ENCODE results near the gene HSPA1B.

Gene HSPA1B

DNA sequence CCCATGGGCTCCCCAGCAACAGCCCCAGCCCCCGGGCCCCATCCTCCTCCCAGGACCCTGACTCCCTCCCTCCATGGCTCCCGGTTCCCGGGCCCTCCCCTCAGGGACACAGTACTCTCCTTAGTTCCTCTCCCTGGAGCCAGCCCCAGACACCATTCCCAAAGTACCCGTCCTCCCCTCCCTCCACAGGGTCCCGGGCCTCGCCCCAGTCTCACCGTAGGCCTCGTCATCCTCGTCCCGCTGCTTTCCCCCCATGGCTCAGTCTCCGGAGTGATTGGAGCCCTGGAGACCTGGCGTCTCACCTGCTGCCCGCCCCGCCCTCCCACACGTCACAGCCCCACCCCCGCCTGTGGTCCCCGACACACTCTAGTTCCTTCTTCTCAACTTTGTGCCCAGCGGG, 51.2 kb downstream of the HSPA1B start, which contains the start of gene SLC44A4:
Gene SLC44A4 (minus strand): TSS at position 272 of the 400 bp plus-strand sequence. CDS start 17 bp downstream, at position 255.
- H3K27ac ChIP-seq (replicated peaks): no peak within 1 kb of the TSS
- TF ChIP-seq, protein P1, sequence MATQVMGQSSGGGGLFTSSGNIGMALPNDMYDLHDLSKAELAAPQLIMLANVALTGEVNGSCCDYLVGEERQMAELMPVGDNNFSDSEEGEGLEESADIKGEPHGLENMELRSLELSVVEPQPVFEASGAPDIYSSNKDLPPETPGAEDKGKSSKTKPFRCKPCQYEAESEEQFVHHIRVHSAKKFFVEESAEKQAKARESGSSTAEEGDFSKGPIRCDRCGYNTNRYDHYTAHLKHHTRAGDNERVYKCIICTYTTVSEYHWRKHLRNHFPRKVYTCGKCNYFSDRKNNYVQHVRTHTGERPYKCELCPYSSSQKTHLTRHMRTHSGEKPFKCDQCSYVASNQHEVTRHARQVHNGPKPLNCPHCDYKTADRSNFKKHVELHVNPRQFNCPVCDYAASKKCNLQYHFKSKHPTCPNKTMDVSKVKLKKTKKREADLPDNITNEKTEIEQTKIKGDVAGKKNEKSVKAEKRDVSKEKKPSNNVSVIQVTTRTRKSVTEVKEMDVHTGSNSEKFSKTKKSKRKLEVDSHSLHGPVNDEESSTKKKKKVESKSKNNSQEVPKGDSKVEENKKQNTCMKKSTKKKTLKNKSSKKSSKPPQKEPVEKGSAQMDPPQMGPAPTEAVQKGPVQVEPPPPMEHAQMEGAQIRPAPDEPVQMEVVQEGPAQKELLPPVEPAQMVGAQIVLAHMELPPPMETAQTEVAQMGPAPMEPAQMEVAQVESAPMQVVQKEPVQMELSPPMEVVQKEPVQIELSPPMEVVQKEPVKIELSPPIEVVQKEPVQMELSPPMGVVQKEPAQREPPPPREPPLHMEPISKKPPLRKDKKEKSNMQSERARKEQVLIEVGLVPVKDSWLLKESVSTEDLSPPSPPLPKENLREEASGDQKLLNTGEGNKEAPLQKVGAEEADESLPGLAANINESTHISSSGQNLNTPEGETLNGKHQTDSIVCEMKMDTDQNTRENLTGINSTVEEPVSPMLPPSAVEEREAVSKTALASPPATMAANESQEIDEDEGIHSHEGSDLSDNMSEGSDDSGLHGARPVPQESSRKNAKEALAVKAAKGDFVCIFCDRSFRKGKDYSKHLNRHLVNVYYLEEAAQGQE (IDR thresholded peaks at IDR 0.05; ENCODE audit: insufficient replicate concordance, low read depth): no peak
- TF ChIP-seq SPI1 (IDR thresholded peaks at IDR 0.05; ENCODE audit: borderline replicate concordance, low read depth) (no peak), GABPA (IDR thresholded peaks at IDR 0.05; ENCODE audit: low read depth) (no peak), POLR2AphosphoS5 (IDR thresholded peaks at IDR 0.05; ENCODE audit: low read depth) (no peak)
- TF ChIP-seq, protein P2, sequence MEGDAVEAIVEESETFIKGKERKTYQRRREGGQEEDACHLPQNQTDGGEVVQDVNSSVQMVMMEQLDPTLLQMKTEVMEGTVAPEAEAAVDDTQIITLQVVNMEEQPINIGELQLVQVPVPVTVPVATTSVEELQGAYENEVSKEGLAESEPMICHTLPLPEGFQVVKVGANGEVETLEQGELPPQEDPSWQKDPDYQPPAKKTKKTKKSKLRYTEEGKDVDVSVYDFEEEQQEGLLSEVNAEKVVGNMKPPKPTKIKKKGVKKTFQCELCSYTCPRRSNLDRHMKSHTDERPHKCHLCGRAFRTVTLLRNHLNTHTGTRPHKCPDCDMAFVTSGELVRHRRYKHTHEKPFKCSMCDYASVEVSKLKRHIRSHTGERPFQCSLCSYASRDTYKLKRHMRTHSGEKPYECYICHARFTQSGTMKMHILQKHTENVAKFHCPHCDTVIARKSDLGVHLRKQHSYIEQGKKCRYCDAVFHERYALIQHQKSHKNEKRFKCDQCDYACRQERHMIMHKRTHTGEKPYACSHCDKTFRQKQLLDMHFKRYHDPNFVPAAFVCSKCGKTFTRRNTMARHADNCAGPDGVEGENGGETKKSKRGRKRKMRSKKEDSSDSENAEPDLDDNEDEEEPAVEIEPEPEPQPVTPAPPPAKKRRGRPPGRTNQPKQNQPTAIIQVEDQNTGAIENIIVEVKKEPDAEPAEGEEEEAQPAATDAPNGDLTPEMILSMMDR (IDR thresholded peaks at IDR 0.05; ENCODE audit: insufficient read depth, low read length): no peak

DNA sequence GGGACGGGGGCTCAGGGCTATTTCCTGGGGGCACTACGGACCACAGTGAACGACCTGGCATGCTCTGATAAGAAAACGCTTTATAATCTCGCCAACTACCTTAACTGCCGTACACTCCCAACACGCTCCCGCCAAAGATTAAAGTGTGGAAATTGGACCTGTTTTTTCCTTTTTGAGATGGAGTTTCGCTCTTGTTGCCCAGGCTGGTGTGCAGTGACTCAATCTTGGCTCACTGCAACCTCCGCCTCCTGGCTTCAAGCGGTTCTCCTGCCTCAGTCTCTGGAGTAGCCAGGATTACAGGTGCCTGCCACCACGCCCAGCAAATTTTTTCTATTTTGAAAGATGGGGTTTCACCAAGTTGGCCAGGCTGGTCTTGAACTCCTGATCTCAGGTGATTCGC, 51.6 kb downstream of the HSPA1B start:
- TF ChIP-seq POLR2AphosphoS5 (IDR thresholded peaks at IDR 0.05; ENCODE audit: low read depth) (no peak; the same call in 1 of the 2 replicates), SPI1 (IDR thresholded peaks at IDR 0.05; ENCODE audit: borderline replicate concordance, low read depth) (no peak), GABPA (IDR thresholded peaks at IDR 0.05; ENCODE audit: low read depth) (no peak)
- TF ChIP-seq, protein P1 (IDR thresholded peaks at IDR 0.05; ENCODE audit: insufficient replicate concordance, low read depth): no peak
- TF ChIP-seq, protein P2 (IDR thresholded peaks at IDR 0.05; ENCODE audit: insufficient read depth, low read length): no peak
- H3K4me3 ChIP-seq (replicated peaks; ENCODE audit: insufficient read depth, low read length): no peak overlapping the region
- DNase-seq (ENCODE audit: low read depth in 1 of 2, low spot score in 1 of 2): no peak

More for the DNA sequence above, 51.2 kb downstream of the HSPA1B start, which contains the start of gene SLC44A4:
- Histone ChIP-seq H3K4me3 (replicated peaks; ENCODE audit: insufficient read depth, low read length) (no peak within 1 kb of the TSS), H3K27me3 (ENCODE audit: insufficient read depth, poor library complexity, severe bottlenecking) (no peaks in the 10 kb centered on the region)
- DNase-seq (ENCODE audit: low read depth in 1 of 2, low spot score in 1 of 2): no peak

More for the DNA sequence above, 51.6 kb downstream of the HSPA1B start:
- no peaks in the 10 kb centered on the region for H3K27me3 ChIP-seq (ENCODE audit: insufficient read depth, poor library complexity, severe bottlenecking)
- no peak overlapping the region for H3K27ac ChIP-seq (replicated peaks)
